Prostate gland (tissue), 2 donors: ENCODE results near the gene MIOX.

Source experiments
- POLR2A ChIP-seq: fragments of 450-650 bp; IDR thresholded peaks from one replicate; pipeline ENCODE4 v1.6.1; 2016; ENCODE audit warnings: antibody characterized with exemption, mild to moderate bottlenecking
- POLR2AphosphoS5 ChIP-seq: sonication (generic); formaldehyde crosslinking; IDR thresholded peaks from one replicate; pipeline ENCODE4 v1.6.1; 2017; ENCODE audit warnings: antibody characterized with exemption
- TF ChIP-seq, protein P1 (sequence below), 4 experiments: fragments of 200-600 bp in 2 of 4; fragments of 450-650 bp in 2 of 4; sonication (generic) in 2 of 4; IDR thresholded peaks; 1 replicate in 3 of 4; 2 replicates in 1 of 4; pipeline ENCODE4 v1.5.1; 2016 to 2019; ENCODE audit warnings: antibody characterized with exemption in 4 of 4, mild to moderate bottlenecking in 2 of 4, moderate library complexity in 2 of 4

DNA sequence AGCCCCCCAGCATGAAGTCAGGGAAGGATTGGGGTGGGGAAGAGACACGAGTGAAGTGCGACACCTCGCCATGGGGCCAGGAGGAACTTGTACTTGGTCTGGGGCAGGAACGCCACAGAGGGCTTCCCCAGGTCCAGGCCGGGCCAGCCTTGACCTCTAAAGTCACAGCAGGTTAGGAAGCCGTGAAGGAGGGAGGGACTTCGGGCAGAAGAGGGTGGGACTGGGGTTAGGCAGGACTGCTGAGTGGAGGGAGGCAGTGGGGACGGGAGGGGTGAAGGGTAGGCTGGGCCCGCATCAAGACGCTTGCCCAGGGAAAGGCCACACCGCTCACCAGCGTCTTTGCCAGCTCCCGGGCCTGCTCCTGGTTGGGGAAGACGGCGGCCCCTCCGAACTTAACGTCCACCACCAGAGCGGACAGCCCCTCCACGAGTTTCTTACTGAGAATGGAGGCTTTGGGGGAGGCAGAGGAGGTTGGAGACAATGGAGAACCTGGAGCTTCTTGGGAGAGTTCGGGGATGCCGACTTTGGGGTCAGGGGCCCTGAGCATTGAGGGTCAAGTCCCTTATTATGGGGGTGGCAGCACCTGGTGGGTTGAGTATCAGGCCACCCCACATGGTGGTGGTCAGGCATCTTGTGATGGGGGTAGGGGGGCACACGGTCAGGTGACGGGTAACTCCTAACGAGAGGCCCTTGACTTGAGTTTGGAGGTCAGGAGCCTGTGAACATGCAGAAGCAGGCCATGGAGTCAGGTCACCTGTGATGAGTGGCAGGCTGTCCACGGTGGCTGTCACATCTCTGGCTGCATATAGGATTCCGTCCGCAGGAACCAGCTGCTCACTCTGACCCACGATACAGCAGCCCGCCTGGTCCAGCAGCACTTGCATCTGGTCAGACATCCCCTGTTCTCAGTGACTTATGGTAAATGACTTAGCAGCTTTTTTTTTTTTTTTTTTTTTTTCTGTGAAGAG, 40.5 kb downstream of the MIOX start:
- no peak for TF ChIP-seq POLR2A
- TF ChIP-seq, protein P1, sequence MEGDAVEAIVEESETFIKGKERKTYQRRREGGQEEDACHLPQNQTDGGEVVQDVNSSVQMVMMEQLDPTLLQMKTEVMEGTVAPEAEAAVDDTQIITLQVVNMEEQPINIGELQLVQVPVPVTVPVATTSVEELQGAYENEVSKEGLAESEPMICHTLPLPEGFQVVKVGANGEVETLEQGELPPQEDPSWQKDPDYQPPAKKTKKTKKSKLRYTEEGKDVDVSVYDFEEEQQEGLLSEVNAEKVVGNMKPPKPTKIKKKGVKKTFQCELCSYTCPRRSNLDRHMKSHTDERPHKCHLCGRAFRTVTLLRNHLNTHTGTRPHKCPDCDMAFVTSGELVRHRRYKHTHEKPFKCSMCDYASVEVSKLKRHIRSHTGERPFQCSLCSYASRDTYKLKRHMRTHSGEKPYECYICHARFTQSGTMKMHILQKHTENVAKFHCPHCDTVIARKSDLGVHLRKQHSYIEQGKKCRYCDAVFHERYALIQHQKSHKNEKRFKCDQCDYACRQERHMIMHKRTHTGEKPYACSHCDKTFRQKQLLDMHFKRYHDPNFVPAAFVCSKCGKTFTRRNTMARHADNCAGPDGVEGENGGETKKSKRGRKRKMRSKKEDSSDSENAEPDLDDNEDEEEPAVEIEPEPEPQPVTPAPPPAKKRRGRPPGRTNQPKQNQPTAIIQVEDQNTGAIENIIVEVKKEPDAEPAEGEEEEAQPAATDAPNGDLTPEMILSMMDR (IDR thresholded peaks at IDR 0.05): no peak
- TF ChIP-seq POLR2AphosphoS5: no peak
